K562 (cell line): ENCODE data around the gene POLD4. TPM values are rescaled to one million over a fixed set of nuclear protein-coding genes. Genes with fewer than 3 reads are reported as not detected.

Source experiments
- ARNT ChIP-seq, 2 experiments: fragments of 450-650 bp; IDR thresholded peaks; 2 replicates each; pipeline ENCODE4 v1.6.1; 2016; ENCODE audit warnings: mild to moderate bottlenecking in 1 of 2
- E2F1 ChIP-seq: sonication (generic); formaldehyde crosslinking; IDR thresholded peaks from 2 replicates; pipeline ENCODE4 v1.8.1; 2023; ENCODE audit warnings: mild to moderate bottlenecking, missing genetic modification reagents, moderate library complexity
- FOSL1 ChIP-seq: fragments of 200-800 bp; sonication (Bioruptor generic); conservative IDR thresholded peaks from 2 replicates; pipeline ENCODE4 v1.6.1; 2016; ENCODE audit warnings: missing genetic modification characterization, missing compliant biosample characterization
- FOXA3 ChIP-seq, 2 experiments: fragments of 450-650 bp in 1 of 2; sonication (generic) in 1 of 2; formaldehyde crosslinking; IDR thresholded peaks in 1 of 2; conservative IDR thresholded peaks in 1 of 2; 2 replicates each; pipeline versions ENCODE4 v1.4.0 to v1.8.0; 2020 to 2022; ENCODE audit warnings: mild to moderate bottlenecking in 2 of 2, missing genetic modification reagents in 1 of 2
- KLF1 ChIP-seq: fragments of 450-650 bp; IDR thresholded peaks from 2 replicates; pipeline ENCODE4 v1.6.1; 2016; ENCODE audit warnings: missing genetic modification characterization, missing compliant biosample characterization
- NR2F6 ChIP-seq: fragments of 450-650 bp; formaldehyde crosslinking; IDR thresholded peaks from 2 replicates; pipeline ENCODE4 v1.4.0; 2020; ENCODE audit warnings: mild to moderate bottlenecking
- RBM25 ChIP-seq: fragments of 200-400 bp; formaldehyde crosslinking; IDR thresholded peaks from 2 replicates; pipeline ENCODE4 v1.6.1; 2018; ENCODE audit warnings: low read length, low read depth, moderate library complexity; ENCODE audit not compliant: severe bottlenecking
- REST ChIP-seq, 2 experiments: fragments of 450-650 bp; formaldehyde crosslinking in 1 of 2; IDR thresholded peaks; 2 replicates each; pipeline versions ENCODE4 v1.4.0 to v1.6.1; 2014 to 2020; ENCODE audit warnings: mild to moderate bottlenecking in 2 of 2, borderline replicate concordance in 1 of 2, low read depth in 1 of 2
- TEAD1 ChIP-seq, 2 experiments: fragments of 450-650 bp in 1 of 2; sonication (generic) in 1 of 2; formaldehyde crosslinking; IDR thresholded peaks; 2 replicates each; pipeline versions ENCODE4 v1.4.0 to v1.8.0; 2020 to 2022; ENCODE audit warnings: mild to moderate bottlenecking in 2 of 2, missing genetic modification reagents in 1 of 2
- TOE1 ChIP-seq, 2 experiments: fragments of 450-650 bp in 1 of 2; sonication (generic) in 1 of 2; formaldehyde crosslinking in 1 of 2; IDR thresholded peaks; 2 replicates each; pipeline versions ENCODE4 v1.7.1 to v1.8.0; 2016 to 2022; ENCODE audit warnings: borderline replicate concordance in 2 of 2, mild to moderate bottlenecking in 2 of 2, antibody characterized with exemption in 1 of 2, inconsistent platforms in 1 of 2, low read depth in 1 of 2, missing genetic modification reagents in 1 of 2, moderate library complexity in 1 of 2
- ZEB2 ChIP-seq: fragments of 450-650 bp; IDR thresholded peaks from 2 replicates; pipeline ENCODE4 v1.6.1; 2016
- ZNF639 ChIP-seq, 2 experiments: fragments of 200-800 bp in 1 of 2; sonication (Bioruptor generic) in 1 of 2; sonication (generic) in 1 of 2; formaldehyde crosslinking in 1 of 2; IDR thresholded peaks in 1 of 2; conservative IDR thresholded peaks in 1 of 2; 2 replicates each; pipeline versions ENCODE4 v1.5.0 to v1.6.1; 2016 to 2020; ENCODE audit warnings: missing compliant biosample characterization in 1 of 2, missing genetic modification characterization in 1 of 2, missing genetic modification reagents in 1 of 2
- ZNF668 ChIP-seq: fragments of 250-450 bp; sonication (Bioruptor Pico); IDR thresholded peaks from 2 replicates; pipeline ENCODE4 v1.8.0; 2022; ENCODE audit warnings: mild to moderate bottlenecking, inconsistent platforms
- ZNF79 ChIP-seq: fragments of 250-450 bp; sonication (Bioruptor Pico); IDR thresholded peaks from 2 replicates; pipeline ENCODE4 v1.4.0; 2020; ENCODE audit warnings: low read depth, mild to moderate bottlenecking, moderate library complexity
- polyA plus RNA-seq, 8 experiments: library from polyadenylated mRNA; depleted of rRNA in 4 of 8; stranded (reverse) in 5 of 8; unstranded in 3 of 8; fragments of >200 nt; fragmentation: Nextera tagmentation in 2 of 8; fragmentation: Illumina TruSeq in 1 of 8; extraction: Ambion mirVana in 2 of 8; extraction: Trizol in 1 of 8; gene quantifications; 2 replicates each; pipeline versions ENCODE4 v1.2.1 to v1.2.3, GENCODE V29; 2011 to 2014; ENCODE audit warnings: inconsistent platforms in 1 of 8, missing spikeins in 1 of 8
- total RNA-seq, 7 experiments: library from RNA; depleted of rRNA in 6 of 7; stranded (reverse); fragments of >200 nt in 6 of 7; fragmentation: Illumina TruSeq in 2 of 7; extraction: Trizol in 2 of 7; gene quantifications; 2 replicates each; pipeline versions ENCODE4 v1.2.1 to v1.2.3, GENCODE V29; 2011 to 2021; ENCODE audit warnings: low replicate concordance in 1 of 7

The POLD4 gene
- total and polyA plus RNA-seq, 9 of the 15 experiments (the other 6 are each of a cell fraction or from before 2014, with no cell fraction given) = 5.8 to 64.5 (median 18.3) TPM

GRCh38 chr11:67373648-67374570, 20.6 kb upstream of the POLD4 start (continued):
- TF ChIP-seq ZNF639 (CRISPR knock-in tag; conservative IDR thresholded peaks at IDR 0.05 in 1 of 2, IDR thresholded peaks at IDR 0.05 in 1 of 2) = no peak
- TF ChIP-seq ZNF79 (CRISPR knock-in tag) = no peak
- no peak for TF ChIP-seq ZEB2
- no peak for TF ChIP-seq FOXA3 (CRISPR knock-in tag; conservative IDR thresholded peaks at IDR 0.05 in 1 of 2, IDR thresholded peaks at IDR 0.05 in 1 of 2)
- no peak for TF ChIP-seq TOE1 (IDR thresholded peaks at IDR 0.05; ENCODE audit: borderline replicate concordance)
- TF ChIP-seq TOE1 (CRISPR knock-in tag; IDR thresholded peaks at IDR 0.05; ENCODE audit: borderline replicate concordance, low read depth) = no peak
- TF ChIP-seq ZNF668 = 0 out of 2 replicates have a peak, but pooled peaks have one; percentile 21
- TF ChIP-seq KLF1 = no peak
- TF ChIP-seq RBM25 = no peak
- no peak for TF ChIP-seq NR2F6 (CRISPR knock-in tag)
- peak; percentile 64 for TF ChIP-seq FOSL1
- peak; percentile 57; the same call in 1 of the 2 replicates for TF ChIP-seq REST (IDR thresholded peaks at IDR 0.05; ENCODE audit: borderline replicate concordance)
- TF ChIP-seq REST (CRISPR knock-in tag; IDR thresholded peaks at IDR 0.05; ENCODE audit: low read depth) = no peak
- TF ChIP-seq TEAD1 (CRISPR knock-in tag; IDR thresholded peaks at IDR 0.05) = peak in 1 of 2 experiments; percentile 78; a peak in 1 of 4 replicates
- TF ChIP-seq ARNT (IDR thresholded peaks at IDR 0.05) = no peak; a peak in 1 of 4 replicates
- TF ChIP-seq E2F1 = peak; percentile 77; the same call in 1 of the 2 replicates
